OCI-LY7 (cell line): Measurements from ENCODE around the gene GLG1.

ENCODE experiments used
- CTCF ChIP-seq: fragments of 200-600 bp; sonication (generic); conservative IDR thresholded peaks from 2 replicates; pipeline ENCODE4 v1.5.1; 2014; ENCODE audit warnings: mild to moderate bottlenecking, antibody characterized with exemption, low read length, moderate library complexity, mixed read lengths
- EZH2phosphoT487 ChIP-seq: fragments of 200-600 bp; sonication (generic); IDR thresholded peaks from 2 replicates; pipeline ENCODE4 v1.6.1; 2018; ENCODE audit warnings: low read depth, borderline replicate concordance, mild to moderate bottlenecking, mixed run types, antibody characterized with exemption, low read length, moderate library complexity, mixed read lengths

GRCh38 chr16:74649839-74650504, 43.1 kb upstream of the GLG1 start:
- TF ChIP-seq CTCF, result no peak
- no peak for TF ChIP-seq EZH2phosphoT487
